ENCODE measurements around the gene CALU. TPM values are rescaled to one million over a fixed set of nuclear protein-coding genes. Genes with fewer than 3 reads are reported as not detected.

Gene CALU
- total and polyA plus RNA-seq, 8 donors: 10.1 to 270 (median 47.7) TPM

DNA sequence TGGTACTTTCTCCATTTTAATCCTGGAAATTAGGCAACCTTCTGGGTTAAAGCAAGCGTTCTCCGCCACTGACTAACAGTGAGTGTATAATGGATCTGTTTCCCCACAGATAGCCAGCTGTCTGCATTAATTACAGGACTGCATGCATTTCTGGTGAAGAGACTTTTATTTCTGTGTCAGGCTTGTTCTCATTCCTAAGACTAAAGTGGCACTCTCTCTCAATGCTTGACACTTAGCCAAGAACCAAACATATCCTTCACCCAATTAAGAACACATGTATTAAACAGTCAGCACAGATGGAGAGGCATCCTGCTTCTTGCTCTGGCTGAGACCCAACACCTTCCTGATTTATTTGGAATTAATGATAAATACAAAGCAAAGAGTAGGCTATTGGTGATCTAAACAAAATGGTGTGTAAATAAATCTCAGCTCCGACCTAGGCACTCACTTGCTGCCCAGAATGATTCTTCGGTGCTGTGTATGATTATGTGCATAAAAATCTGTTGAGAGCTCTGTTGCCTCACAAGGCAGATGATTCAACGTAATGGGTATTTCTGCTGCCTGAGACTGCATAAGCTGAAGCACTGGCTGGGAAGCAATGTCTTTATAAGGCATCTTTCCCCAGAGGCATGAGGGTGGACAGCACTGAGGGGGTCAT, 16.8 kb downstream of the CALU start:
- no peak overlapping the region for H3K4me3 ChIP-seq
- TF ChIP-seq EP300 (IDR thresholded peaks at IDR 0.05) (peak; percentile 56), POLR2AphosphoS5 (IDR thresholded peaks at IDR 0.05) (peak in 1 of 3 donors; percentile 67)
- TF ChIP-seq, protein P1, sequence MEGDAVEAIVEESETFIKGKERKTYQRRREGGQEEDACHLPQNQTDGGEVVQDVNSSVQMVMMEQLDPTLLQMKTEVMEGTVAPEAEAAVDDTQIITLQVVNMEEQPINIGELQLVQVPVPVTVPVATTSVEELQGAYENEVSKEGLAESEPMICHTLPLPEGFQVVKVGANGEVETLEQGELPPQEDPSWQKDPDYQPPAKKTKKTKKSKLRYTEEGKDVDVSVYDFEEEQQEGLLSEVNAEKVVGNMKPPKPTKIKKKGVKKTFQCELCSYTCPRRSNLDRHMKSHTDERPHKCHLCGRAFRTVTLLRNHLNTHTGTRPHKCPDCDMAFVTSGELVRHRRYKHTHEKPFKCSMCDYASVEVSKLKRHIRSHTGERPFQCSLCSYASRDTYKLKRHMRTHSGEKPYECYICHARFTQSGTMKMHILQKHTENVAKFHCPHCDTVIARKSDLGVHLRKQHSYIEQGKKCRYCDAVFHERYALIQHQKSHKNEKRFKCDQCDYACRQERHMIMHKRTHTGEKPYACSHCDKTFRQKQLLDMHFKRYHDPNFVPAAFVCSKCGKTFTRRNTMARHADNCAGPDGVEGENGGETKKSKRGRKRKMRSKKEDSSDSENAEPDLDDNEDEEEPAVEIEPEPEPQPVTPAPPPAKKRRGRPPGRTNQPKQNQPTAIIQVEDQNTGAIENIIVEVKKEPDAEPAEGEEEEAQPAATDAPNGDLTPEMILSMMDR (IDR thresholded peaks at IDR 0.05): no peak
- no peaks in the 10 kb centered on the region for H3K9me3 ChIP-seq
- H3K27ac ChIP-seq: peak overlapping the region in 4 of 5 donors; percentile 66 to 86 (median 68)
- H3K36me3 ChIP-seq: peaks cover 44 to 98% (median 82%) of the 10 kb centered on the region in 4 donors
- peaks cover 0 to 18% (median 7%) of the 10 kb centered on the region in 4 donors for H3K4me1 ChIP-seq
- peak in 1 of 2 donors; percentile 44 for DNase-seq
- intact Hi-C loops (cut with DNase I; ENCODE audit: low total_unique reads): no loop called here
- H3K27me3 ChIP-seq: no peaks in the 10 kb centered on the region
- WGBS, 5 donors: 61 to 82% (median 74%) methylated on average over 5 of the region's 5 CpGs

DNA sequence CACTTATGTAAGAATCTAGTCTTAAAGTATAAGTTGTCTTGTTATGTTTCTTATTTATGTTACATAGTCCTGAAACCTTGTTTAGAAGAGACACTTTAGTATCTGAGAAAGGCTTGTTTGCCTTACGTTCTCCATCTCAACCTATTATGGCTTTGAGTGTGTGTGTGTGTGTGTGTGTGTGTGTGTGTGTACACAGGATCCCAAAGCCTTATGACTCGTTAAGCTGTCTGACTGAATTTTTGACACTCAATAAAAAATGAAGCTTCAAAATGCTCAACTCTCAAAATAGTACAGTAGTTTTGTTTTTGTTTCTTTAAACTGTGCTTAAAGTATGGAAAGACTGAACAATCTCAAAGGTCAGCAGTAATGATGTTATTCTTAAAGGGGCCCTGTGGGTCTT, 18.0 kb downstream of the CALU start:
- Histone ChIP-seq H3K36me3 (peaks cover 34 to 98% (median 82%) of the 10 kb centered on the region in 4 donors), H3K4me1 (peaks cover 0 to 18% (median 7%) of the 10 kb centered on the region in 4 donors), H3K4me3 (no peak overlapping the region), H3K27ac (peak overlapping the region in 4 of 5 donors; percentile 66 to 86 (median 68)), H3K9me3 (no peaks in the 10 kb centered on the region), H3K27me3 (no peaks in the 10 kb centered on the region)
- no peak for DNase-seq
- 54 to 69% (median 55%) methylated on average over 2 of the region's 2 CpGs for WGBS, 5 donors
- no peak for TF ChIP-seq POLR2A (IDR thresholded peaks at IDR 0.05)
- no peak for TF ChIP-seq POLR2AphosphoS5 (IDR thresholded peaks at IDR 0.05)
- TF ChIP-seq EP300 (IDR thresholded peaks at IDR 0.05): no peak
- intact Hi-C loops (cut with DNase I; ENCODE audit: low total_unique reads): no loop called here

DNA sequence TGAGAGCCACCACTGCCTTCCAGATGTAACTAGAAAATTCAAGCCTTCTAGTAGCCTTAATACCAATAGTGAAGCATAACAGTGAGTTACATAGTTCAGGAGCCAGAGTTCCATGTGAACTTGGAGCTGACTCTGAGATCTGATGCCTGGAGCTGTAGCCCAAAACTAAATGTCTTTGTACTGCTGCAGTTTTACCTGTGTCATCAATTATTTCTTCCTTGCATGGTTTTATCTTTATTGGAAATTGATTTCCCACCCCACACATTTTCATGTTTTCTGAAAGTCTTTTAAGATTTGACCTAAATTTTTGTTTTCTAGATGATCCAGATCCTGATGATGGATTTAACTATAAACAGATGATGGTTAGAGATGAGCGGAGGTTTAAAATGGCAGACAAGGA, 19.4 kb downstream of the CALU start:
- Histone ChIP-seq H3K9me3 (no peaks in the 10 kb centered on the region), H3K4me3 (no peak overlapping the region), H3K36me3 (peaks cover 32 to 97% (median 81%) of the 10 kb centered on the region in 4 donors), H3K27me3 (no peaks in the 10 kb centered on the region), H3K4me1 (peaks cover 0 to 23% (median 7%) of the 10 kb centered on the region in 4 donors), H3K27ac (peak overlapping the region in 1 of 5 donors; percentile 86)
- WGBS, 5 donors: 96 to 100% (median 100%) methylated on average over 1 of the region's 1 CpG
- intact Hi-C loops (cut with DNase I; ENCODE audit: low total_unique reads): no loop called here
- no peak for TF ChIP-seq POLR2A (IDR thresholded peaks at IDR 0.05)
- no peak for DNase-seq

DNA sequence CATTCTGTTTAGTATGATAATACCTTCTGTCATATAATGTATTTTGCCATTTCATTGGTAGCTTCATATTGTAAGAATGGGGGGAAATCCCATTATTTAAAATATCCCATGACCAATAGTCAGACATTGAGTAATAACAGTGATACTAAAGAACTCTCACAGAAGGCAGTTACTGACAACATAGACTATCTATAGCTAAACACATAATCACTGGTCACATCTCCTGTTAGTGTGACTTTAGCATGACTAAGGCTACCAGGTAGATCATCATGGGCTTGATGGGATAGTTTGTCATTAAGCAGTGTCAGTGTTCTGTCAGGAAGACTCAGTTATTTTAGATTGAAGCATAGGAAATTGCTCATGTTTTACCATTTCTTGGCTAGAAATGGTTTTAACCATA, 20.1 kb downstream of the CALU start:
- Histone ChIP-seq H3K36me3 (peaks cover 28 to 97% (median 82%) of the 10 kb centered on the region in 4 donors), H3K4me3 (no peak overlapping the region), H3K9me3 (no peaks in the 10 kb centered on the region), H3K27me3 (no peaks in the 10 kb centered on the region), H3K27ac (peak overlapping the region in 1 of 5 donors; percentile 86), H3K4me1 (peaks cover 0 to 30% (median 7%) of the 10 kb centered on the region in 4 donors)
- intact Hi-C loops (cut with DNase I; ENCODE audit: low total_unique reads): no loop called here
- no peak for DNase-seq
- TF ChIP-seq, protein P1 (IDR thresholded peaks at IDR 0.05): no peak
- TF ChIP-seq POLR2A (IDR thresholded peaks at IDR 0.05): no peak
- no peak for TF ChIP-seq EP300 (IDR thresholded peaks at IDR 0.05)
- TF ChIP-seq POLR2AphosphoS5 (IDR thresholded peaks at IDR 0.05): no peak

DNA sequence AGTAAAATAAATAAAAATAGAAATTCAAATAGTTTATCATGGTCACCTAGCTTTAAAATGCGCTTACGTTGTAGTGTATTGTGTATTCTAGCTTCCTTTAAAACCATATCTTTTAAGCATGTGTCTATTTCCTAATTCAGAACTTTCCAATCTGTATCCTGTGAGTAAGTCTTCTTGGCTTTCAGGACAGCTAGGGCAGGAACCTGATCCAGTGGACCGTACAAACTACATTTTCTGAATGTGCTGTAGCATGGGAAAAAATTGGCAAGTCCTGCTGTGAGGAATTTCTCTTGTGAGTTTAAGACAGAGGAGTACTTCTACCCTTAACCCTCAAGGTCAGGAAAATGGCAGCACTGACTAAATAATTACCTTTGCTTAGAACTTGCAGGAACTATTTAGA, 24.4 kb downstream of the CALU start:
- DNase-seq: no peak
- WGBS, 5 donors: 64 to 77% (median 70%) methylated on average over 3 of the region's 3 CpGs
- intact Hi-C loops (cut with DNase I; ENCODE audit: low total_unique reads): no loop called here
- Histone ChIP-seq H3K4me3 (no peak overlapping the region), H3K36me3 (peaks cover 19 to 96% (median 94%) of the 10 kb centered on the region in 4 donors), H3K4me1 (peaks cover 0 to 12% (median 6%) of the 10 kb centered on the region in 4 donors), H3K27me3 (no peaks in the 10 kb centered on the region), H3K9me3 (no peaks in the 10 kb centered on the region), H3K27ac (peak overlapping the region in 2 of 5 donors; percentile 15 to 57)
- TF ChIP-seq, protein P1 (IDR thresholded peaks at IDR 0.05): no peak
- TF ChIP-seq EP300 (IDR thresholded peaks at IDR 0.05) (no peak), POLR2AphosphoS5 (IDR thresholded peaks at IDR 0.05) (no peak), POLR2A (IDR thresholded peaks at IDR 0.05) (no peak)

All from stomach (tissue), 9 donors.